DOHH2 (cell line): ENCODE results near the gene MAML1.

ENCODE experiments used
- H3F3A ChIP-seq: fragments of 200-600 bp; sonication (generic), shearing (Covaris generic); 2 replicates; pipeline ENCODE4 v1.6.0; 2016; ENCODE audit warnings: antibody characterized with exemption, mild to moderate bottlenecking; ENCODE audit not compliant: control insufficient read depth, insufficient read depth
- H3K27ac ChIP-seq: fragments of 200-600 bp; sonication (generic); 2 replicates; pipeline ENCODE4 v1.5.1; 2014; ENCODE audit warnings: low read depth, mild to moderate bottlenecking, low read length, moderate library complexity
- H3K27me3 ChIP-seq: fragments of 200-600 bp; sonication (generic); 2 replicates; pipeline ENCODE4 v1.6.1; 2014; ENCODE audit warnings: mild to moderate bottlenecking, low read length, mixed read lengths; ENCODE audit not compliant: control insufficient read depth
- H3K36me3 ChIP-seq: fragments of 200-600 bp; sonication (generic); 2 replicates; pipeline ENCODE4 v1.6.1; 2014; ENCODE audit warnings: mild to moderate bottlenecking, low read length, moderate library complexity, mixed read lengths; ENCODE audit not compliant: control insufficient read depth
- H3K4me1 ChIP-seq: fragments of 200-600 bp; sonication (generic); 2 replicates; pipeline ENCODE4 v1.6.1; 2014; ENCODE audit warnings: mild to moderate bottlenecking, low read length, mixed read lengths; ENCODE audit not compliant: control insufficient read depth
- H3K4me2 ChIP-seq: fragments of 200-600 bp; sonication (generic); 2 replicates; pipeline ENCODE4 v1.6.0; 2014; ENCODE audit warnings: mild to moderate bottlenecking, low read length, moderate library complexity
- H3K4me3 ChIP-seq: fragments of 200-600 bp; sonication (generic); 2 replicates; pipeline ENCODE4 v1.5.1; 2014; ENCODE audit warnings: mild to moderate bottlenecking, low read length, mixed read lengths
- H3K79me2 ChIP-seq: fragments of 200-600 bp; sonication (generic); 2 replicates; pipeline ENCODE4 v1.6.1; 2014; ENCODE audit warnings: mild to moderate bottlenecking, low read length, mixed read lengths; ENCODE audit not compliant: control insufficient read depth
- H3K9me2 ChIP-seq: fragments of 200-600 bp; sonication (generic); replicated peaks from 2 replicates; pipeline ENCODE4 v1.6.1; 2014; ENCODE audit warnings: mild to moderate bottlenecking, low read length, mixed read lengths; ENCODE audit not compliant: control insufficient read depth
- H3K9me3 ChIP-seq: fragments of 200-600 bp; sonication (generic); 2 replicates; pipeline ENCODE4 v1.6.1; 2014; ENCODE audit warnings: antibody characterized with exemption, low read length, mixed read lengths; ENCODE audit not compliant: control insufficient read depth, insufficient read depth
- H4K20me1 ChIP-seq: fragments of 200-600 bp; sonication (generic); 2 replicates; pipeline ENCODE4 v1.6.0; 2014; ENCODE audit warnings: low read depth, mild to moderate bottlenecking, antibody characterized with exemption, low read length, moderate library complexity; ENCODE audit not compliant: control insufficient read depth, insufficient read depth
- CTCF ChIP-seq: fragments of 200-600 bp; sonication (generic); IDR thresholded peaks from one replicate; pipeline ENCODE4 v1.5.1; 2014; ENCODE audit warnings: antibody characterized with exemption, mild to moderate bottlenecking, low read depth, low read length; ENCODE audit not compliant: poor library complexity, severe bottlenecking
- EZH2phosphoT487 ChIP-seq: fragments of 200-600 bp; sonication (generic); IDR thresholded peaks from 2 replicates; pipeline ENCODE4 v1.6.1; 2017; ENCODE audit warnings: borderline replicate concordance, mild to moderate bottlenecking, antibody characterized with exemption, low read length, moderate library complexity, mixed read lengths

Gene MAML1

DNA sequence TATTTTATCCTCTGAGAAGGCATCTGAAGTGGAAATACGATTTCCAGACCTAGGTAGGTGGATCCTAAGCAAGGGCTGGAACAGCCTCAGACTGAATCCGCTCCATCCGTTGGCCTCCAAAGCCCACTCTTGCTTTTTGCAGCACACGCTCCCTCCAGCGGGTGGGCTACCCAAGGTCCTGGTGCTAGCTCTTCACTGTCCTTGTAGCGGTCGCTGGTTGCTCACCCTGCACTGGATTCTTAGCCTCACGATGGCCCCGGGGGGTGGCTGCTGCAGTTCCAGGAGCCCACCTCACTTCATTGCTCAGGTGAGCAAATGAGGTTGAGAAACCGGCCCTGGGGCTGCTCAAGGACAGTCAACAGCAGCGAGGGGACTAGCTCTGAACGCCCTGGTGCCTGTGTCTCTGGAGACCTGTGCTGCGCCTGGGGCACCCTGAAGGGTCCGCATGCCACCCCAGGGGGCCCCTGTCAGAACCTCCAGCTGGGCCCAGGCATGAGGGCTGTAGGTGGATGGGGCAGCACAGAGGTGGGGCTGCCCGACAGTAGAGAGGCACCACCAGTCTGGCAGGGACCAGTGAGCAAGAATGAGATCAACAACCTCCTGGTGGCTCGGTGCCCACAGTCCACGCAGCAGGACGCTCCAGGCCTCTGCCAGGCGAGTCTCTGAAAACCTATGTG lies 69.7 kb downstream of the MAML1 start:
- H3K4me3 ChIP-seq = no peak overlapping the region
- no peaks in the 10 kb centered on the region for H3K9me2 ChIP-seq
- H3K4me2 ChIP-seq = no peak overlapping the region
- no peak for TF ChIP-seq EZH2phosphoT487
- TF ChIP-seq CTCF = no peak
- no peak overlapping the region for H3K27ac ChIP-seq
- no peaks in the 10 kb centered on the region for H3K27me3 ChIP-seq
- peaks cover 34% of the 10 kb centered on the region; the same call in 1 of the 2 replicates for H3K36me3 ChIP-seq
- H3K79me2 ChIP-seq = peaks cover 29% of the 10 kb centered on the region
- no peaks in the 10 kb centered on the region for H3K9me3 ChIP-seq
- no peaks in the 10 kb centered on the region for H3F3A ChIP-seq
- H4K20me1 ChIP-seq = no peaks in the 10 kb centered on the region
- H3K4me1 ChIP-seq = peaks cover 19% of the 10 kb centered on the region

DNA sequence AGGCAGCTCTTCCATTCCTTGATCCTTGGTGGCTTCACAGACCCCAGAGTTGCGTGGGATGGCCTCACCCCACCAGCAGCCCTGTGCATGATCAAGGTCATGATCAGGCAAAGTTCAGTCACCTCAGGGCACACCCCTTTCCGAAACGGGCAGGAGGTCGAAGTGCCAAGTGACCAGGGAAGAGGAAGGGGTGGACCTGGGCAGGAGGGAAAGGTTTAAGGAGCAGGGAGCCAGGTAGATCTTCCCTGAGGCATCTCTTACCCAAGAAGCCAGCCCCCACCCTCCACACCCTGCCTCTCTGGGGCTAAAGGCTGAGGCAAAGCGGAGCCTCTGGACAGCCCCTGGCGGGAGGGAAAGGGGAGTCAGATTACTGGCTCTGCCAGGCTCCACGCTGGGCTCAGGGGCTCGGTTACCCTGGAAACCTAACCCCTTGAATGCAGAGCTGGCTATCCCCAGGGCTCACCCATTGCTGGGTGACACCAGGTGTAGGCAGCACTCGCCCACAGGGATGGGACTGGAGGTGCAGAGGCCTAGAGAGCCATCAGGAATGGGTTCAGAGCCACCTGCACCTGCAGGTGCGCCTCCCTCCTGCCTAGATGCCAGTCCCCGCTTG lies 70.4 kb downstream of the MAML1 start:
- peaks cover 27% of the 10 kb centered on the region; the same call in 1 of the 2 replicates for H3K36me3 ChIP-seq
- peaks cover 35% of the 10 kb centered on the region for H3K79me2 ChIP-seq
- H3K27me3 ChIP-seq = no peaks in the 10 kb centered on the region
- H3K27ac ChIP-seq = no peak overlapping the region
- no peaks in the 10 kb centered on the region for H3K9me3 ChIP-seq
- H3F3A ChIP-seq = peaks cover 2% of the 10 kb centered on the region; the same call in 1 of the 2 replicates
- H3K9me2 ChIP-seq = no peaks in the 10 kb centered on the region
- peaks cover 25% of the 10 kb centered on the region for H3K4me1 ChIP-seq
- no peak overlapping the region for H3K4me3 ChIP-seq
- no peak overlapping the region for H3K4me2 ChIP-seq
- H4K20me1 ChIP-seq = no peaks in the 10 kb centered on the region
- TF ChIP-seq EZH2phosphoT487 = no peak

- Histone ChIP-seq H3K27ac (no peak overlapping the region), H3K4me1 (peaks cover 26% of the 10 kb centered on the region), H3K4me3 (no peak overlapping the region), H3K79me2 (peaks cover 37% of the 10 kb centered on the region), H3K4me2 (0 out of 2 replicates have a peak overlapping the region, but pooled peaks have one; percentile 21), H4K20me1 (no peaks in the 10 kb centered on the region), H3K9me3 (no peaks in the 10 kb centered on the region), H3F3A (peaks cover 6% of the 10 kb centered on the region; the same call in 1 of the 2 replicates), H3K9me2 (no peaks in the 10 kb centered on the region), H3K27me3 (no peaks in the 10 kb centered on the region), H3K36me3 (peaks cover 19% of the 10 kb centered on the region; the same call in 1 of the 2 replicates)
- TF ChIP-seq CTCF (no peak), EZH2phosphoT487 (no peak)
Observed at GRCh38 chr5:179803651-179804554, 71.3 kb downstream of the MAML1 start.
